ENCODE results near the gene CNTNAP2.

GRCh38 chr7:148253629-148254028, 2137.0 kb downstream of the CNTNAP2 start:
- TF ChIP-seq POLR2A (IDR thresholded peaks at IDR 0.05): no peak
- TF ChIP-seq, protein P1, sequence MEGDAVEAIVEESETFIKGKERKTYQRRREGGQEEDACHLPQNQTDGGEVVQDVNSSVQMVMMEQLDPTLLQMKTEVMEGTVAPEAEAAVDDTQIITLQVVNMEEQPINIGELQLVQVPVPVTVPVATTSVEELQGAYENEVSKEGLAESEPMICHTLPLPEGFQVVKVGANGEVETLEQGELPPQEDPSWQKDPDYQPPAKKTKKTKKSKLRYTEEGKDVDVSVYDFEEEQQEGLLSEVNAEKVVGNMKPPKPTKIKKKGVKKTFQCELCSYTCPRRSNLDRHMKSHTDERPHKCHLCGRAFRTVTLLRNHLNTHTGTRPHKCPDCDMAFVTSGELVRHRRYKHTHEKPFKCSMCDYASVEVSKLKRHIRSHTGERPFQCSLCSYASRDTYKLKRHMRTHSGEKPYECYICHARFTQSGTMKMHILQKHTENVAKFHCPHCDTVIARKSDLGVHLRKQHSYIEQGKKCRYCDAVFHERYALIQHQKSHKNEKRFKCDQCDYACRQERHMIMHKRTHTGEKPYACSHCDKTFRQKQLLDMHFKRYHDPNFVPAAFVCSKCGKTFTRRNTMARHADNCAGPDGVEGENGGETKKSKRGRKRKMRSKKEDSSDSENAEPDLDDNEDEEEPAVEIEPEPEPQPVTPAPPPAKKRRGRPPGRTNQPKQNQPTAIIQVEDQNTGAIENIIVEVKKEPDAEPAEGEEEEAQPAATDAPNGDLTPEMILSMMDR (IDR thresholded peaks at IDR 0.05): no peak

All from lower leg skin (tissue), 3 donors.